K562 (cell line): ENCODE results near the gene FILIP1. TPM values are rescaled to one million over a fixed set of nuclear protein-coding genes. Genes with fewer than 3 reads are reported as not detected.

ENCODE experiments used
- ATAC-seq: fragments of 200-7000 bp; cut with Tn5 transposase; 3 replicates; pipeline ENCODE4 v1.9.1; 2020; ENCODE audit warnings: moderate library complexity
- BruUV-seq: library from RNA; stranded (reverse); fragments of 400-500 nt; replicated peaks from 2 replicates; lab custom pipeline; 2021; lab: Mats Ljungman, UMichigan
- CTCF ChIA-PET: fragments of 300-600 bp; formaldehyde crosslinking; extraction: SDS; loops from one replicate; lab custom pipeline; 2021; ENCODE audit warnings: low intra/inter-chr PET ratio; lab: Yijun Ruan, JAX
- POLR2A ChIA-PET: fragments of 300-600, 350-650 bp; sonication (Branson Sonifier 250); formaldehyde crosslinking; extraction: SDS; loops from one replicate; lab custom pipeline; 2021; ENCODE audit warnings: antibody characterized with exemption, inconsistent platforms; lab: Yijun Ruan, JAX
- DNase-seq, 4 experiments: peaks; one replicate each; pipeline versions ENCODE4 v3.0.0 to v3.0.0-alpha.2; 2011 to 2018; ENCODE audit warnings: low spot score in 3 of 4, mixed read lengths in 3 of 4; ENCODE audit errors: extremely low read depth in 1 of 4
- FAIRE-seq: peaks from 2 replicates; lab custom pipeline; 2011; peaks lifted over from hg19 to GRCh38; lab: Jason Lieb, UNC
- H2AFZ ChIP-seq: 2 replicates; pipeline ENCODE4 v1.6.0; 2011; ENCODE audit warnings: low read depth, low read length, control low read depth, inconsistent platforms
- H3K27ac ChIP-seq: fragments of 200-600 bp; 3 replicates; pipeline ENCODE4 v1.8.0; 2011; ENCODE audit warnings: low read depth, mild to moderate bottlenecking, control low read depth, inconsistent platforms, low read length, moderate library complexity, mixed read lengths; ENCODE audit errors: extremely low read depth
- H3K27me3 ChIP-seq, 2 experiments: fragments of 300-600 bp in 1 of 2; 2 replicates in 1 of 2; 3 replicates in 1 of 2; pipeline versions ENCODE4 v1.6.0 to v1.8.0; 2011; ENCODE audit warnings: inconsistent platforms in 2 of 2, low read length in 2 of 2, mild to moderate bottlenecking in 1 of 2, mixed read lengths in 1 of 2, moderate library complexity in 1 of 2; ENCODE audit not compliant: control insufficient read depth in 2 of 2, insufficient read depth in 2 of 2
- H3K36me3 ChIP-seq: fragments of 300-600 bp; 3 replicates; pipeline ENCODE4 v1.8.0; 2011; ENCODE audit warnings: mild to moderate bottlenecking, low read length, inconsistent platforms; ENCODE audit not compliant: control insufficient read depth, insufficient read depth
- H3K4me1 ChIP-seq, 2 experiments: fragments of 200-600 bp in 1 of 2; replicated peaks in 1 of 2; 2 replicates in 1 of 2; 3 replicates in 1 of 2; pipeline versions ENCODE4 v1.5.1 to v1.8.0; 2011; ENCODE audit warnings: inconsistent platforms in 2 of 2, low read length in 2 of 2, mild to moderate bottlenecking in 1 of 2, mixed read lengths in 1 of 2, moderate library complexity in 1 of 2; ENCODE audit not compliant: control insufficient read depth in 2 of 2, insufficient read depth in 2 of 2
- H3K4me2 ChIP-seq: 2 replicates; pipeline ENCODE4 v1.6.1; 2011; ENCODE audit warnings: low read length, control low read depth, inconsistent platforms, mixed read lengths; ENCODE audit not compliant: insufficient read depth
- H3K4me3 ChIP-seq: fragments of 200-600 bp; sonication (generic), shearing (Covaris generic); 2 replicates; pipeline ENCODE4 v1.5.1; 2016; ENCODE audit warnings: control low read depth, inconsistent platforms
- H3K79me2 ChIP-seq: fragments of 200-600 bp; 3 replicates; pipeline ENCODE4 v1.8.0; 2011; ENCODE audit warnings: low read length, inconsistent platforms; ENCODE audit not compliant: control insufficient read depth, insufficient read depth
- H3K9ac ChIP-seq, 2 experiments: 2 replicates each; pipeline versions ENCODE4 v1.6.0 to v1.6.1; 2011; ENCODE audit warnings: low read depth in 2 of 2, low read length in 2 of 2, control low read depth in 1 of 2, inconsistent platforms in 1 of 2, mild to moderate bottlenecking in 1 of 2, mixed read lengths in 1 of 2; ENCODE audit not compliant: insufficient read depth in 1 of 2
- H3K9me1 ChIP-seq: one replicate; pipeline ENCODE4 v1.6.0; 2011; ENCODE audit warnings: inconsistent platforms, mild to moderate bottlenecking, low read length, moderate library complexity; ENCODE audit not compliant: control insufficient read depth, insufficient read depth
- H3K9me3 ChIP-seq: replicated peaks from 2 replicates; pipeline ENCODE4 v1.5.1; 2011; ENCODE audit warnings: low read depth, low read length, inconsistent platforms; ENCODE audit not compliant: control insufficient read depth, insufficient read depth
- H4K20me1 ChIP-seq: replicated peaks from 2 replicates; pipeline ENCODE4 v1.6.1; 2011; ENCODE audit warnings: low read length, inconsistent platforms, mixed read lengths; ENCODE audit not compliant: control insufficient read depth, insufficient read depth
- COPS2 ChIP-seq: fragments of 450-650 bp; conservative IDR thresholded peaks from 2 replicates; pipeline ENCODE4 v1.6.1; 2016; ENCODE audit warnings: mild to moderate bottlenecking, moderate library complexity
- MCM2 ChIP-seq: fragments of 450-650 bp; IDR thresholded peaks from 2 replicates; pipeline ENCODE4 v1.6.1; 2017; ENCODE audit warnings: low read depth, mild to moderate bottlenecking
- PTBP1 ChIP-seq: fragments of 200-400 bp; formaldehyde crosslinking; IDR thresholded peaks from 2 replicates; pipeline ENCODE4 v1.6.1; 2017; ENCODE audit warnings: low read depth, low read length
- RAD21 ChIP-seq, 2 experiments: fragments of 250-450 bp in 1 of 2; fragments of 450-650 bp in 1 of 2; sonication (Bioruptor Pico) in 1 of 2; formaldehyde crosslinking in 1 of 2; IDR thresholded peaks in 1 of 2; conservative IDR thresholded peaks in 1 of 2; 2 replicates each; pipeline versions ENCODE4 v1.4.0 to v1.8.0; 2020 to 2022; ENCODE audit warnings: mild to moderate bottlenecking in 2 of 2, moderate library complexity in 1 of 2
- SIX5 ChIP-seq, 2 experiments: IDR thresholded peaks; 2 replicates each; pipeline ENCODE4 v1.6.1; 2011; ENCODE audit warnings: low read length in 2 of 2, borderline replicate concordance in 1 of 2, low read depth in 1 of 2, mild to moderate bottlenecking in 1 of 2, moderate library complexity in 1 of 2; ENCODE audit not compliant: insufficient read depth in 1 of 2
- TBL1XR1 ChIP-seq, 2 experiments: IDR thresholded peaks; 2 replicates each; pipeline ENCODE4 v1.6.1; 2012; ENCODE audit warnings: improper control_type of control experiment in 2 of 2, low read length in 2 of 2, mild to moderate bottlenecking in 1 of 2
- TBP ChIP-seq: optimal IDR thresholded peaks from 2 replicates; pipeline ENCODE3; 2011; ENCODE audit warnings: low read depth, low read length, improper control_type of control experiment
- ZNF224 ChIP-seq: sonication (generic); formaldehyde crosslinking; IDR thresholded peaks from 2 replicates; pipeline ENCODE4 v1.8.0; 2022; ENCODE audit warnings: mild to moderate bottlenecking, missing genetic modification reagents
- WGBS: fragments of 100-300 bp; shearing (Covaris generic); methylation state at CpG from one replicate; pipeline ENCODE4 v1.1.6; 2016; ENCODE audit warnings: low coverage, mixed read lengths; ENCODE audit not compliant: insufficient coverage; ENCODE audit errors: missing lambda C conversion rate; 5-methylcytosine and 5-hydroxymethylcytosine counted together
- in situ Hi-C: fragments of 300-500 bp; cut with MboI; formaldehyde crosslinking; loops from 4 replicates; pipeline ENCODE4 v1.15.0; 2018; ENCODE audit warnings: inconsistent platforms, mixed read lengths
- intact Hi-C: fragments of 100-400 bp; cut with micrococcal nuclease; formaldehyde crosslinking; loops from 2 replicates; pipeline ENCODE4 v1.14.2; 2022
- polyA plus RNA-seq, 8 experiments: library from polyadenylated mRNA; depleted of rRNA in 4 of 8; stranded (reverse) in 5 of 8; unstranded in 3 of 8; fragments of >200 nt; fragmentation: Nextera tagmentation in 2 of 8; fragmentation: Illumina TruSeq in 1 of 8; extraction: Ambion mirVana in 2 of 8; extraction: Trizol in 1 of 8; gene quantifications; 2 replicates each; pipeline versions ENCODE4 v1.2.1 to v1.2.3, GENCODE V29; 2011 to 2014; ENCODE audit warnings: inconsistent platforms in 1 of 8, missing spikeins in 1 of 8
- total RNA-seq, 7 experiments: library from RNA; depleted of rRNA in 6 of 7; stranded (reverse); fragments of >200 nt in 6 of 7; fragmentation: Illumina TruSeq in 2 of 7; extraction: Trizol in 2 of 7; gene quantifications; 2 replicates each; pipeline versions ENCODE4 v1.2.1 to v1.2.3, GENCODE V29; 2011 to 2021; ENCODE audit warnings: low replicate concordance in 1 of 7
- TF ChIP-seq, protein P1 (sequence below): fragments of 450-650 bp; formaldehyde crosslinking; IDR thresholded peaks from 2 replicates; pipeline ENCODE4 v1.4.0; 2020; ENCODE audit warnings: mild to moderate bottlenecking, moderate library complexity

FILIP1 gene
- total and polyA plus RNA-seq, 9 of the 15 experiments (the other 6 are each of a cell fraction or from before 2014, with no cell fraction given) = 0.03 to 0.25 (median 0.10) TPM; not detected in 1

DNA sequence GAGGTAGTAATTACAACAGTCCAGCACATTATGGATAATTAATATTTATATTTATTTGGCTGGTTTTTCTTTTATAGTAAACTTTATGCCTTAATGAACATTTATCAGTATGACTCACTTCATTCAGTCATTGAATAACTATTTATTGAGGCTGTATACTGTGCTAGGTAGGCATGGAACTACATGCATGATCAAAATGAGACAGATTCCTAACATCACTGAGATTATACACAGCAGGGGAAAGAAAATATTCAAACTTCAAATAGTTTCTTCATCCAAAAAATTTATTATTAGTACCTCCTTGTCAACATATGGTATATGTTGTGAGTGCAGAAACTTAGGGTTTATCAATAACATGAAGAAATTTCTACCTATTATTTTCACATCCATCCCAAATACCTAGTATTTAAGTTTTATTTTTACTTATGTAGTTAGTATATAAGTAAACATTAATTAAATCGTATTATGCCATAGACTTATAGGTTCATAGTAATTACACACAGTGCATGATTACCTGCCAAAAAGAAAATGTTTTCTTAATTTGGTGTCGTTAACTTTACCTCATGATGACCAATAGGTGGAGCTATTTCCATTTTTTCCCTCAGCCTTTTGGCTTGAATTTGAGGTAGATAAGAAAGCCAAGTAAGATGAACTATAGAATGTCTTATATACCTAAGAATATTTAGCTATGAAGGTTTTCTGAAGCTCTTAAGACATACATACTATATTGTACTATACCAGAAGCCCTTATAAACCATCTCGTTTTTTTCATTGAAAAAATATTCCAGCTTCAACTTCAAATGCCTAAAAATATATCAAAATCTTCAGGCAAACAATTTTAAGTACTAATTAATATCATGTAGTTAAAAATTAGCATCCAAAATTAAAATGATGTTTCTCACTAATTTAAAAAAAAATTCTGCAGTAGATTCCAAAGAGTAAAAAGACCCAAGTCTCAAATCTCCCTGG lies 196.5 kb downstream of the FILIP1 start:
- Histone ChIP-seq H3K27ac (no peak overlapping the region), H4K20me1 (no peaks in the 10 kb centered on the region), H2AFZ (no peak overlapping the region), H3K27me3 (peaks cover 0 to 1% of the 10 kb centered on the region in 2 experiments; a peak in 2 of 5 replicates), H3K4me2 (no peak overlapping the region), H3K79me2 (no peaks in the 10 kb centered on the region), H3K9me1 (no peaks in the 10 kb centered on the region), H3K9me3 (no peaks in the 10 kb centered on the region), H3K4me1 (no peaks in the 10 kb centered on the region), H3K4me3 (no peak overlapping the region), H3K9ac (no peak overlapping the region), H3K36me3 (no peaks in the 10 kb centered on the region)
- ChIA-PET POLR2A (interaction anchor here (1.0 kb wide), 1 partner anchor 16 kb away, joined by 4 read pairs; no protein-coding TSS in a partner anchor), CTCF (interaction anchor here (1.1 to 1.5 kb wide), 3 partner anchors 29 to 229 kb away, joined by 4 to 14 read pairs (median 5); no protein-coding TSS in a partner anchor)
- DNase-seq (peak; percentile 30 to 75 (median 36)), FAIRE-seq (peak; percentile 82), ATAC-seq (peak; percentile 85)
- WGBS = 0% methylated on average over 3 of the region's 3 CpGs
- intact Hi-C loops = loop anchor here (1.0 to 5.0 kb wide), 3 partner anchors 31 to 229 kb away; no protein-coding TSS in a partner anchor
- in situ Hi-C loops = loop anchor here (10.0 kb wide), 1 partner anchor 208 kb away; no protein-coding TSS in a partner anchor
- no TSS peak for BruUV-seq
- TF ChIP-seq COPS2 = no peak
- no peak for TF ChIP-seq SIX5 (IDR thresholded peaks at IDR 0.05; ENCODE audit: borderline replicate concordance in 1 of 2, insufficient read depth in 1 of 2, low read depth in 1 of 2, low read length in 2 of 2)
- TF ChIP-seq TBP = no peak
- TF ChIP-seq ZNF224 (CRISPR knock-in tag) = no peak
- no peak for TF ChIP-seq PTBP1
- no peak for TF ChIP-seq TBL1XR1 (IDR thresholded peaks at IDR 0.05; ENCODE audit: low read length in 2 of 2)
- TF ChIP-seq RAD21 (CRISPR knock-in tag; conservative IDR thresholded peaks at IDR 0.05 in 1 of 2, IDR thresholded peaks at IDR 0.05 in 1 of 2) = peak; percentile 76 to 88
- TF ChIP-seq MCM2 = no peak
- TF ChIP-seq, protein P1, sequence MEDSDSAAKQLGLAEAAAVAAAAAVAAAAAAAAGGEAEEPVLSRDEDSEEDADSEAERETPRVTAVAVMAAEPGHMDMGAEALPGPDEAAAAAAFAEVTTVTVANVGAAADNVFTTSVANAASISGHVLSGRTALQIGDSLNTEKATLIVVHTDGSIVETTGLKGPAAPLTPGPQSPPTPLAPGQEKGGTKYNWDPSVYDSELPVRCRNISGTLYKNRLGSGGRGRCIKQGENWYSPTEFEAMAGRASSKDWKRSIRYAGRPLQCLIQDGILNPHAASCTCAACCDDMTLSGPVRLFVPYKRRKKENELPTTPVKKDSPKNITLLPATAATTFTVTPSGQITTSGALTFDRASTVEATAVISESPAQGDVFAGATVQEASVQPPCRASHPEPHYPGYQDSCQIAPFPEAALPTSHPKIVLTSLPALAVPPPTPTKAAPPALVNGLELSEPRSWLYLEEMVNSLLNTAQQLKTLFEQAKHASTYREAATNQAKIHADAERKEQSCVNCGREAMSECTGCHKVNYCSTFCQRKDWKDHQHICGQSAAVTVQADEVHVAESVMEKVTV (CRISPR knock-in tag) = peak; percentile 29
